A549 (cell line): ENCODE measurements around the gene TRIOBP. TPM values are rescaled to one million over a fixed set of nuclear protein-coding genes. Genes with fewer than 3 reads are reported as not detected.

Experiments used
- ATAC-seq, 2 experiments: fragments of 200-7000 bp in 1 of 2; fragments of >200 bp in 1 of 2; cut with Nextera tagmentation in 1 of 2; cut with Tn5 transposase in 1 of 2; 3 replicates each; pipeline versions ENCODE4 v1.8.0 to v1.9.1; 2018 to 2020; ENCODE audit warnings: mild to moderate bottlenecking in 1 of 2, moderate library complexity in 1 of 2
- CTCF ChIA-PET: fragments of 300-600 bp; sonication (Branson Sonifier 250); formaldehyde crosslinking; extraction: SDS; loops from one replicate; lab custom pipeline; 2021; ENCODE audit warnings: antibody characterized with exemption, inconsistent platforms; lab: Yijun Ruan, JAX
- POLR2A ChIA-PET: fragments of 350-600 bp; formaldehyde crosslinking; extraction: SDS; loops from one replicate; lab custom pipeline; 2021; ENCODE audit warnings: antibody characterized with exemption, inconsistent platforms; lab: Yijun Ruan, JAX
- DNase-seq, 2 experiments: peaks; one replicate each; pipeline versions ENCODE4 v3.0.0 to v3.0.0-alpha.2; 2011 to 2016; ENCODE audit warnings: low read depth in 1 of 2, low spot score in 1 of 2
- FAIRE-seq: peaks from 2 replicates; lab custom pipeline; 2011; peaks lifted over from hg19 to GRCh38; lab: Jason Lieb, UNC
- H3K27ac ChIP-seq, 2 experiments: fragments of >200 bp; sonication (Bioruptor Twin); formaldehyde crosslinking; 3 replicates each; pipeline ENCODE4 v1.5.1; 2016 to 2017
- H3K4me1 ChIP-seq: fragments of >200 bp; sonication (Bioruptor Twin); formaldehyde crosslinking; 3 replicates; pipeline ENCODE4 v1.6.1; 2016
- H3K4me2 ChIP-seq: fragments of >200 bp; sonication (Bioruptor Twin); formaldehyde crosslinking; 3 replicates; pipeline ENCODE4 v1.6.1; 2016
- H3K4me3 ChIP-seq: fragments of >200 bp; sonication (Bioruptor Twin); formaldehyde crosslinking; 3 replicates; pipeline ENCODE4 v1.5.1; 2016
- H3K9me3 ChIP-seq: fragments of >200 bp; sonication (Bioruptor Twin); formaldehyde crosslinking; 3 replicates; pipeline ENCODE4 v1.6.1; 2016
- ATOH8 ChIP-seq: fragments of 250-450 bp; sonication (Bioruptor Pico); IDR thresholded peaks from 2 replicates; pipeline ENCODE4 v1.5.0; 2020; ENCODE audit warnings: low read depth, mild to moderate bottlenecking, moderate library complexity
- BCL3 ChIP-seq: fragments of >200 bp; sonication (Bioruptor Twin); formaldehyde crosslinking; IDR thresholded peaks from 3 replicates; pipeline ENCODE4 v1.6.1; 2016
- BHLHE40 ChIP-seq: IDR thresholded peaks from 2 replicates; pipeline ENCODE4 v1.6.1; 2012; ENCODE audit warnings: low read depth, low read length, inconsistent platforms
- CBX2 ChIP-seq: fragments of 200-600 bp; sonication (generic); IDR thresholded peaks from 2 replicates; pipeline ENCODE4 v1.6.1; 2016; ENCODE audit warnings: low read depth, mild to moderate bottlenecking, borderline replicate concordance
- CHD2 ChIP-seq: fragments of 150-350 bp; IDR thresholded peaks from 2 replicates; pipeline ENCODE4 v1.6.1; 2014; ENCODE audit warnings: low read length; ENCODE audit not compliant: partially characterized antibody
- CHD4 ChIP-seq: fragments of 200-600 bp; sonication (generic); IDR thresholded peaks from 2 replicates; pipeline ENCODE4 v1.6.1; 2016; ENCODE audit warnings: antibody characterized with exemption, mild to moderate bottlenecking, borderline replicate concordance
- FOSB ChIP-seq: fragments of 250-450 bp; sonication (Bioruptor Pico); IDR thresholded peaks from 2 replicates; pipeline ENCODE4 v1.5.0; 2020; ENCODE audit warnings: mild to moderate bottlenecking, moderate library complexity
- FOSL2 ChIP-seq, 2 experiments: fragments of 450-650 bp in 1 of 2; fragments of >200 bp in 1 of 2; sonication (Bioruptor Twin) in 1 of 2; formaldehyde crosslinking; IDR thresholded peaks; 2 replicates each; pipeline versions ENCODE4 v1.5.0 to v1.6.1; 2016 to 2020; ENCODE audit warnings: mild to moderate bottlenecking in 1 of 2, moderate library complexity in 1 of 2
- KDM5A ChIP-seq: fragments of 200-600 bp; sonication (generic); IDR thresholded peaks from 2 replicates; pipeline ENCODE4 v1.6.1; 2016; ENCODE audit warnings: antibody characterized with exemption, mild to moderate bottlenecking
- MAFK ChIP-seq: fragments of 450-650 bp; IDR thresholded peaks from 2 replicates; pipeline ENCODE4 v1.6.1; 2014; ENCODE audit not compliant: partially characterized antibody
- MAX ChIP-seq: IDR thresholded peaks from 2 replicates; pipeline ENCODE4 v1.6.1; 2012
- MAZ ChIP-seq: fragments of 150-350 bp; IDR thresholded peaks from 2 replicates; pipeline ENCODE4 v1.6.1; 2014; ENCODE audit warnings: antibody characterized with exemption, low read depth, low read length, borderline replicate concordance
- NR3C1 ChIP-seq: fragments of >200 bp; sonication (Bioruptor Twin); formaldehyde crosslinking; IDR thresholded peaks from 3 replicates; pipeline ENCODE4 v1.6.1; 2017
- PBX3 ChIP-seq: IDR thresholded peaks from 2 replicates; pipeline ENCODE4 v1.6.1; 2012
- PHF8 ChIP-seq: fragments of 200-600 bp; sonication (generic); IDR thresholded peaks from 2 replicates; pipeline ENCODE4 v1.6.1; 2016; ENCODE audit warnings: low read depth, mild to moderate bottlenecking, antibody characterized with exemption, moderate library complexity, borderline replicate concordance
- RAD21 ChIP-seq, 2 experiments: fragments of >200 bp in 1 of 2; sonication (Bioruptor Twin) in 1 of 2; formaldehyde crosslinking in 1 of 2; IDR thresholded peaks in 1 of 2; conservative IDR thresholded peaks in 1 of 2; 2 replicates in 1 of 2; 3 replicates in 1 of 2; pipeline ENCODE4 v1.6.1; 2012 to 2018; ENCODE audit warnings: inconsistent platforms in 1 of 2
- WGBS: methylation state at CpG from one replicate; pipeline ENCODE4 v1.1.6; 2017; ENCODE audit errors: missing lambda C conversion rate; 5-methylcytosine and 5-hydroxymethylcytosine counted together
- polyA plus RNA-seq, 4 experiments: library from polyadenylated mRNA; depleted of rRNA in 3 of 4; stranded (reverse); fragments of >200 nt; fragmentation: RNase III in 1 of 4; extraction: RNeasy Plus Mini Kit Qiagen cat#74134 plus additional on column Dnase treatment in 1 of 4; gene quantifications; 2 replicates in 3 of 4; 3 replicates in 1 of 4; pipeline ENCODE4 v1.2.3, GENCODE V29; 2011 to 2017

Gene TRIOBP
- polyA plus RNA-seq, 2 of the 4 experiments (the other 2 are of a cell fraction), result 15.7 to 26.0 TPM

- FAIRE-seq, result no peak
- WGBS, result 63% methylated on average over 7 of the region's 9 CpGs
- Histone ChIP-seq H3K27ac (no peak overlapping the region), H3K4me1 (no peaks in the 10 kb centered on the region), H3K9me3 (no peaks in the 10 kb centered on the region), H3K4me3 (no peak overlapping the region), H3K4me2 (no peak overlapping the region)
- POLR2A ChIA-PET, result no interaction called here
- TF ChIP-seq NR3C1 (no peak), CHD4 (no peak), FOSB (CRISPR knock-in tag) (no peak), CHD2 (no peak), BHLHE40 (no peak), PHF8 (no peak), FOSL2 (IDR thresholded peaks at IDR 0.05) (no peak), FOSL2 (CRISPR knock-in tag; IDR thresholded peaks at IDR 0.05) (no peak)
- peak in 1 of 2 experiments; percentile 36 for DNase-seq
- CTCF ChIA-PET, result interaction anchor here (0.6 to 2.6 kb wide), 4 partner anchors 10 to 144 kb away, joined by 4 to 11 read pairs (median 6); partner anchors contain the start of gene PDXP
- no peak for ATAC-seq
Observed at GRCh38 chr22:37647928-37648327, 48.9 kb upstream of the TRIOBP start.

DNA sequence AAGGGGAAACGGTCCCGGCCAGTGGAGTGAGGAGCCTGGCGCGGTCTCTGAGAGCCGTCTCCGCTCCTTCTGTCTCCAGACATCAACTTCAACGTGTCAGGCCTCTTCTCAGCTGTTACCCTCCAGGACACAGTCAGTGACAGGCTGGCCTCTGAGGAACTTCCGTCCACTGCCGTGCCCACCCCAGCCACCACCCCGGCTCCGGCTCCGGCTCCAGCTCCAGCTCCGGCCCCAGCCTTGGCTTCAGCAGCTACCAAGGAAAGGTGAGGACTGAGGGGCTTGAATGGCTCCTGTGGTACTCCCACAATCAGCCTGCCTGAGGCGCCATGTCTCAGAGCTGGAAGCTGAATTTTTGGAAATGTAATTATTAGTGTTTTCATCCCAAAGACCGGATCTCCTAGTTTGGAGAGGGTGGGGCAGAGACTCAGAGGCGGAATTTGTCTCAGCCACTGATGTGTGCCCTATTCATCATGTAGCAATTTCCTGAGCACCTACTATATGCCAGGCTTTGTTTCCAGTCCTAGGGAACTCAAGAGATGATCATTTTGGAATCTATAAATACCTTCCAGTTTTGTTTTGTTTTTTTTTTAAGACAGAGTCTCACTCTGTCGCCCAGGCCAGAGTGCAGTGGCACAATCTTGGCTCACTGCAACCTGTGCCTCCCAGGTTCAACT lies 46.2 kb upstream of the TRIOBP start:
- H3K4me2 ChIP-seq, result no peak overlapping the region
- H3K9me3 ChIP-seq, result no peaks in the 10 kb centered on the region
- no peak for TF ChIP-seq MAFK
- no peak for TF ChIP-seq MAZ
- H3K4me1 ChIP-seq, result no peaks in the 10 kb centered on the region
- CTCF ChIA-PET, result interaction anchor here (0.7 to 8.3 kb wide), 3 partner anchors 8 to 141 kb away, joined by 3 to 67 read pairs (median 11); no protein-coding TSS in a partner anchor
- H3K4me3 ChIP-seq, result no peak overlapping the region
- no peak overlapping the region for H3K27ac ChIP-seq
- ATAC-seq (no peak), FAIRE-seq (no peak), DNase-seq (no peak)
- POLR2A ChIA-PET, result no interaction called here
- 95% methylated on average over 17 of the region's 17 CpGs for WGBS

- no peaks in the 10 kb centered on the region for H3K9me3 ChIP-seq
- H3K27ac ChIP-seq, result no peak overlapping the region
- ATAC-seq (no peak), DNase-seq (no peak), FAIRE-seq (no peak)
- TF ChIP-seq CBX2, result no peak
- no peak for TF ChIP-seq KDM5A
- TF ChIP-seq PBX3, result no peak
- no peak for TF ChIP-seq BCL3
- no peak for TF ChIP-seq MAZ
- no peak for TF ChIP-seq ATOH8 (CRISPR knock-in tag)
- TF ChIP-seq MAX, result no peak
- TF ChIP-seq RAD21 (conservative IDR thresholded peaks at IDR 0.05 in 1 of 2, IDR thresholded peaks at IDR 0.05 in 1 of 2), result no peak
- no peak overlapping the region for H3K4me3 ChIP-seq
- peaks cover 8% of the 10 kb centered on the region; the same call in 2 of the 3 replicates for H3K4me1 ChIP-seq
- no peak overlapping the region for H3K4me2 ChIP-seq
- ChIA-PET POLR2A (no interaction called here), CTCF (interaction anchor here (1.2 to 8.3 kb wide), 3 partner anchors 12 to 26 kb away, joined by 3 to 67 read pairs (median 4); no protein-coding TSS in a partner anchor)
- WGBS, result 82% methylated on average over 13 of the region's 14 CpGs
Observed at GRCh38 chr22:37654563-37655251, 42.1 kb upstream of the TRIOBP start.
